Mesenteric fat pad (tissue), 1 donor: ENCODE results near the gene ENOSF1. TPM values are rescaled to one million over a fixed set of nuclear protein-coding genes. Genes with fewer than 3 reads are reported as not detected.

Experiments used
- DNase-seq: peaks from one replicate; pipeline ENCODE4 v3.0.0-alpha.2; 2020; ENCODE audit warnings: low spot score
- total RNA-seq: library from RNA; stranded (reverse); fragmentation: NEBNext Ultra II Directional; extraction: Animal tissue kit (Norgen Biotek cat#: 25700); gene quantifications from one replicate; pipeline ENCODE4 v1.2.1, GENCODE V29; 2021
- donor health status: DM: yes; HTN: yes; CAD: no.

Gene ENOSF1
- total RNA-seq, 1 donor from 2014 or later = 54.5 TPM

- no peak for DNase-seq
Observed at GRCh38 chr18:635171-635570, 77.3 kb downstream of the ENOSF1 start.

GRCh38 chr18:634551-635045 is 77.8 kb downstream of the ENOSF1 start:
- no peak for DNase-seq

GRCh38 chr18:631560-631959 is 80.9 kb downstream of the ENOSF1 start:
- DNase-seq = no peak

GRCh38 chr18:629269-630150 is 82.9 kb downstream of the ENOSF1 start:
- no peak for DNase-seq

- DNase-seq = no peak
Observed at GRCh38 chr18:627231-627630, 85.2 kb downstream of the ENOSF1 start.

- DNase-seq = no peak
Observed at GRCh38 chr18:623761-624620, 88.4 kb downstream of the ENOSF1 start.

- no peak for DNase-seq
Observed at GRCh38 chr18:622289-622688, 90.1 kb downstream of the ENOSF1 start.

- no peak for DNase-seq
Observed at GRCh38 chr18:621291-622043, 91.0 kb downstream of the ENOSF1 start.

Other genes with a start within 250 kb of the ENOSF1 start
- gene COLEC12, start 211.9 kb downstream of the ENOSF1 start, total RNA-seq = 36.7 TPM
- not detected for gene CETN1, start 132.2 kb downstream of the ENOSF1 start, total RNA-seq
- gene CLUL1, start 115.6 kb downstream of the ENOSF1 start, total RNA-seq = not detected
- 1.2 TPM for gene TYMS, start 55.0 kb downstream of the ENOSF1 start, total RNA-seq
- gene YES1, start 99.6 kb upstream of the ENOSF1 start, total RNA-seq = 54.3 TPM
- gene ADCYAP1, start 192.2 kb upstream of the ENOSF1 start, total RNA-seq = 0.55 TPM